HG02588 (cell line): ENCODE data around the gene DEFB132.

Experiments
- ATAC-seq: cut with Tn5 transposase; IDR thresholded peaks from one replicate; pipeline ENCODE4 v1.9.1; 2021; ENCODE audit warnings: mild to moderate bottlenecking, moderate library complexity; ENCODE audit not compliant: unreplicated experiment

Gene DEFB132

GRCh38 chr20:295804-296203, 38.3 kb downstream of the DEFB132 start:
- no peak for ATAC-seq

GRCh38 chr20:297098-297924, 39.8 kb downstream of the DEFB132 start, which contains the start of gene ZCCHC3:
ZCCHC3 (plus strand) TSS chr20:297570; CDS start chr20:297587, 17 bp downstream.
- peak; percentile 75 for ATAC-seq

GRCh38 chr20:297925-298775, 40.6 kb downstream of the DEFB132 start:
- ATAC-seq: peak; percentile 26

GRCh38 chr20:298776-299391, 41.4 kb downstream of the DEFB132 start:
- no peak for ATAC-seq

- ATAC-seq: no peak
These were observed 42.9 kb downstream of the DEFB132 start for GRCh38 chr20:300345-300990.

GRCh38 chr20:301886-302848, 44.6 kb downstream of the DEFB132 start:
- ATAC-seq: no peak

GRCh38 chr20:305745-306144, 48.2 kb downstream of the DEFB132 start:
- ATAC-seq: no peak

- ATAC-seq: no peak
These were observed 51.0 kb downstream of the DEFB132 start for GRCh38 chr20:308427-309038.

GRCh38 chr20:309306-309840, 51.8 kb downstream of the DEFB132 start:
- no peak for ATAC-seq

- ATAC-seq: peak; percentile 98
These were observed 52.5 kb downstream of the DEFB132 start for GRCh38 chr20:309841-310644.

- no peak for ATAC-seq
These were observed 53.1 kb downstream of the DEFB132 start for GRCh38 chr20:310645-311044.
